Liver (tissue), 9 donors: ENCODE data around the gene AKNA. TPM values are rescaled to one million over a fixed set of nuclear protein-coding genes. Genes with fewer than 3 reads are reported as not detected.

Experiments
- DNase-seq: peaks from one replicate; pipeline ENCODE4 v3.0.0-alpha.2; 2017; ENCODE audit warnings: low spot score
- H3K27ac ChIP-seq, 2 donors: one replicate each; pipeline ENCODE4 v1.7.0; 2013; ENCODE audit warnings: inconsistent platforms in 2 of 2, low read length in 2 of 2, control low read depth in 1 of 2, low read depth in 1 of 2, mild to moderate bottlenecking in 1 of 2
- H3K27me3 ChIP-seq, 4 donors: one replicate each; pipeline versions ENCODE4 v1.6.1 to v1.7.0; 2013; ENCODE audit warnings: low read length in 3 of 4, inconsistent platforms in 1 of 4, mild to moderate bottlenecking in 1 of 4, moderate library complexity in 1 of 4; ENCODE audit not compliant: control insufficient read depth in 4 of 4, insufficient read depth in 4 of 4
- H3K36me3 ChIP-seq, 4 donors: one replicate each; pipeline versions ENCODE4 v1.6.1 to v1.7.0; 2013; ENCODE audit warnings: low read length in 3 of 4, mild to moderate bottlenecking in 3 of 4, low read depth in 1 of 4, moderate library complexity in 1 of 4; ENCODE audit not compliant: control insufficient read depth in 4 of 4, insufficient read depth in 3 of 4
- H3K4me1 ChIP-seq, 4 donors: one replicate each; pipeline versions ENCODE4 v1.6.1 to v1.7.0; 2013; ENCODE audit warnings: low read length in 3 of 4, mild to moderate bottlenecking in 3 of 4, moderate library complexity in 1 of 4; ENCODE audit not compliant: control insufficient read depth in 4 of 4, insufficient read depth in 4 of 4
- H3K4me3 ChIP-seq, 3 donors: one replicate each; pipeline versions ENCODE4 v1.6.1 to v1.7.0; 2013; ENCODE audit warnings: low read length in 3 of 3, control low read depth in 1 of 3, low read depth in 1 of 3, mild to moderate bottlenecking in 1 of 3
- H3K9ac ChIP-seq, 2 donors: one replicate each; pipeline ENCODE4 v1.7.0; 2013; ENCODE audit warnings: low read length in 2 of 2, mild to moderate bottlenecking in 2 of 2, moderate library complexity in 2 of 2, control low read depth in 1 of 2, low read depth in 1 of 2
- H3K9me3 ChIP-seq, 4 donors: one replicate each; pipeline versions ENCODE4 v1.6.1 to v1.7.0; 2013; ENCODE audit warnings: low read length in 3 of 4; ENCODE audit not compliant: control insufficient read depth in 4 of 4
- EGR1 ChIP-seq, 2 donors: IDR thresholded peaks; 2 replicates each; pipeline ENCODE4 v1.6.1; 2016 to 2018; ENCODE audit warnings: antibody characterized with exemption in 2 of 2, low read depth in 2 of 2
- FOXA1 ChIP-seq: IDR thresholded peaks from 2 replicates; pipeline ENCODE4 v1.6.1; 2016; ENCODE audit warnings: antibody characterized with exemption
- FOXA2 ChIP-seq: IDR thresholded peaks from 2 replicates; pipeline ENCODE4 v1.6.1; 2016; ENCODE audit warnings: antibody characterized with exemption
- GABPA ChIP-seq, 2 donors: IDR thresholded peaks in 1 of 2; conservative IDR thresholded peaks in 1 of 2; 2 replicates each; pipeline ENCODE4 v1.6.1; 2016; ENCODE audit warnings: antibody characterized with exemption in 2 of 2, mild to moderate bottlenecking in 1 of 2, moderate library complexity in 1 of 2
- HNF4A ChIP-seq, 2 donors: conservative IDR thresholded peaks; 2 replicates each; pipeline ENCODE4 v1.6.1; 2016; ENCODE audit warnings: antibody characterized with exemption in 2 of 2, mild to moderate bottlenecking in 2 of 2
- HNF4G ChIP-seq: IDR thresholded peaks from 2 replicates; pipeline ENCODE4 v1.6.1; 2016; ENCODE audit warnings: antibody characterized with exemption
- JUND ChIP-seq, 2 donors: IDR thresholded peaks; 2 replicates each; pipeline ENCODE4 v1.6.1; 2016; ENCODE audit warnings: antibody characterized with exemption in 2 of 2
- NR2F2 ChIP-seq: IDR thresholded peaks from 2 replicates; pipeline ENCODE4 v1.6.1; 2016; ENCODE audit warnings: antibody characterized with exemption
- RAD21 ChIP-seq, 2 donors: IDR thresholded peaks; 2 replicates each; pipeline ENCODE4 v1.6.1; 2016; ENCODE audit warnings: antibody characterized with exemption in 2 of 2, mild to moderate bottlenecking in 2 of 2
- RXRA ChIP-seq, 2 donors: IDR thresholded peaks; 2 replicates each; pipeline ENCODE4 v1.6.1; 2017 to 2018; ENCODE audit warnings: antibody characterized with exemption in 2 of 2, mild to moderate bottlenecking in 1 of 2
- SP1 ChIP-seq: IDR thresholded peaks from 2 replicates; pipeline ENCODE4 v1.6.1; 2018; ENCODE audit warnings: antibody characterized with exemption, mild to moderate bottlenecking
- TAF1 ChIP-seq: conservative IDR thresholded peaks from 2 replicates; pipeline ENCODE4 v1.6.1; 2016; ENCODE audit warnings: antibody characterized with exemption, mild to moderate bottlenecking
- YY1 ChIP-seq: IDR thresholded peaks from 2 replicates; pipeline ENCODE4 v1.6.1; 2016; ENCODE audit warnings: antibody characterized with exemption, mild to moderate bottlenecking
- WGBS: extraction: QIAGEN DNeasy Blood & Tissue Kit; methylation state at CpG from one replicate; pipeline ENCODE4 v1.1.7; 2013; 5-methylcytosine and 5-hydroxymethylcytosine counted together
- polyA plus RNA-seq, 2 donors: library from polyadenylated mRNA; stranded (reverse) in 1 of 2; unstranded in 1 of 2; fragments of 200-250 nt in 1 of 2; fragments of >200 nt in 1 of 2; fragmentation: Nextera tagmentation in 1 of 2; extraction: Ambion mirVana in 1 of 2; gene quantifications; one replicate each; pipeline versions ENCODE4 v1.2.1 to v1.2.3, GENCODE V29; 2013 to 2015
- total RNA-seq, 2 donors: library from RNA; depleted of rRNA; stranded (reverse); fragments of >200 nt; gene quantifications; one replicate each; pipeline ENCODE4 v1.2.3, GENCODE V29; 2014
- TF ChIP-seq, protein P1 (sequence below): IDR thresholded peaks from 2 replicates; pipeline ENCODE4 v1.6.1; 2016; ENCODE audit warnings: antibody characterized with exemption, mild to moderate bottlenecking
- TF ChIP-seq, protein P2 (sequence below): fragments of 150-350 bp; IDR thresholded peaks from 2 replicates; pipeline ENCODE4 v1.5.1; 2017; ENCODE audit warnings: improper control_type of control experiment, low read depth, low read length; ENCODE audit not compliant: missing input control
- TF ChIP-seq, protein P3 (sequence below): IDR thresholded peaks from 2 replicates; pipeline ENCODE4 v1.6.1; 2016; ENCODE audit warnings: antibody characterized with exemption
- TF ChIP-seq, protein P4 (sequence below): IDR thresholded peaks from 2 replicates; pipeline ENCODE4 v1.6.1; 2016; ENCODE audit warnings: antibody characterized with exemption
- TF ChIP-seq, protein P5 (sequence below): IDR thresholded peaks from 2 replicates; pipeline ENCODE4 v1.6.1; 2016; ENCODE audit warnings: antibody characterized with exemption
- donor health status: healthy.
- donor health status: healthy.
- donor health status: healthy.
- donor health status: healthy.
- donor health status: healthy.

AKNA gene
- total and polyA plus RNA-seq, 4 donors: 4.2 to 31.7 (median 6.9) TPM

DNA sequence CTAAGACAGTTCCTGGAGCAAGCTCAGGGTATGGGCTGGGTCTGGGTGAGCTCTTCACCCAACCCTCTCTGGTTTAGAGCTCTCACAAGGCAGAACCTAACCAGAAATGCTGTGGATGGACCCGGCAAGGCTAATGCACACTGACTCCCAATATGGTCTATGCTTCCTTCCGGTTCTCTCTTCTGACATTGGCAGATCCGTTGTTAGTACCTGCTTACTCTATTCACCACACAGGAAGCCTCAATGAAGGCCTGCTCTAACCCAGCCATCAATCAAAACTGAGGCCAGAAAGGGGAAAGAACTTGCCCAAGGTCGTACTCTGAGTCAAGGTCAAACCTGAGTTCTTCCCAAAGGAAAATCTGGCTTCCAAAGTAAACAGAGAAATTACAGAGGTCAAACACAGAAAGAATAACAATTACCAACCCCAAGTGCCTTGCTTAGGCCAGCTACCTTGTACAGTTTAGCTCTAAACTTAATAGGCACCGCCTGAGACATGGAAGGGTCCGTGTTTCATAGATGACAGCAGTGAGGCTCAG lies 46.0 kb upstream of the AKNA start:
- Histone ChIP-seq H3K36me3 (no peaks in the 10 kb centered on the region), H3K9ac (no peak overlapping the region), H3K27ac (no peak overlapping the region), H3K4me3 (no peak overlapping the region), H3K4me1 (no peaks in the 10 kb centered on the region), H3K27me3 (no peaks in the 10 kb centered on the region), H3K9me3 (no peaks in the 10 kb centered on the region)
- 68% methylated on average over 6 of the region's 6 CpGs for WGBS
- no peak for DNase-seq
- TF ChIP-seq NR2F2 (no peak), HNF4A (conservative IDR thresholded peaks at IDR 0.05) (no peak)

DNA sequence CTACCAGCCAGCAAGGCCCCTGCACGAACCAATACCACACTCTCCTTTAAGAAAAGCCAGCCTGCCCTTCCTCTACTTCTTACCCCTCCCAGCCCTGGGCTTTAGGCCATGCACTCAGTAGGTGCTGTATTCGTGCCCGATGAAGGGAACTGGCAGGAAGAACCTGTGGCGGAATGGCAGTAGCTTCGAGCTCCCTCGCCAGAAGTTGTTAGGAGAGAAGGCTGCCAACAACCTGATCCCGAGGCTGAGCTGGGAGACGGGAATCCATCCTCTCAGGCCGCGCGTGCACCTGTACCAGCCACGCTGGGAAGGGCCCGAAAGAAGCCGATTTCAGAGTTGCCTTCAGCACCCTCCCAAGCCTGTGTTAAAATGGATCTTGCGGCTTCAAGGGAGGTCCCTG lies 45.3 kb upstream of the AKNA start:
- Histone ChIP-seq H3K27me3 (no peaks in the 10 kb centered on the region), H3K36me3 (no peaks in the 10 kb centered on the region), H3K9ac (no peak overlapping the region), H3K9me3 (no peaks in the 10 kb centered on the region), H3K4me1 (no peaks in the 10 kb centered on the region), H3K4me3 (no peak overlapping the region), H3K27ac (no peak overlapping the region)
- TF ChIP-seq RAD21 (IDR thresholded peaks at IDR 0.05): no peak
- no peak for TF ChIP-seq GABPA (IDR thresholded peaks at IDR 0.05 in 1 of 2, conservative IDR thresholded peaks at IDR 0.05 in 1 of 2)
- TF ChIP-seq HNF4G: no peak
- TF ChIP-seq, protein P1, sequence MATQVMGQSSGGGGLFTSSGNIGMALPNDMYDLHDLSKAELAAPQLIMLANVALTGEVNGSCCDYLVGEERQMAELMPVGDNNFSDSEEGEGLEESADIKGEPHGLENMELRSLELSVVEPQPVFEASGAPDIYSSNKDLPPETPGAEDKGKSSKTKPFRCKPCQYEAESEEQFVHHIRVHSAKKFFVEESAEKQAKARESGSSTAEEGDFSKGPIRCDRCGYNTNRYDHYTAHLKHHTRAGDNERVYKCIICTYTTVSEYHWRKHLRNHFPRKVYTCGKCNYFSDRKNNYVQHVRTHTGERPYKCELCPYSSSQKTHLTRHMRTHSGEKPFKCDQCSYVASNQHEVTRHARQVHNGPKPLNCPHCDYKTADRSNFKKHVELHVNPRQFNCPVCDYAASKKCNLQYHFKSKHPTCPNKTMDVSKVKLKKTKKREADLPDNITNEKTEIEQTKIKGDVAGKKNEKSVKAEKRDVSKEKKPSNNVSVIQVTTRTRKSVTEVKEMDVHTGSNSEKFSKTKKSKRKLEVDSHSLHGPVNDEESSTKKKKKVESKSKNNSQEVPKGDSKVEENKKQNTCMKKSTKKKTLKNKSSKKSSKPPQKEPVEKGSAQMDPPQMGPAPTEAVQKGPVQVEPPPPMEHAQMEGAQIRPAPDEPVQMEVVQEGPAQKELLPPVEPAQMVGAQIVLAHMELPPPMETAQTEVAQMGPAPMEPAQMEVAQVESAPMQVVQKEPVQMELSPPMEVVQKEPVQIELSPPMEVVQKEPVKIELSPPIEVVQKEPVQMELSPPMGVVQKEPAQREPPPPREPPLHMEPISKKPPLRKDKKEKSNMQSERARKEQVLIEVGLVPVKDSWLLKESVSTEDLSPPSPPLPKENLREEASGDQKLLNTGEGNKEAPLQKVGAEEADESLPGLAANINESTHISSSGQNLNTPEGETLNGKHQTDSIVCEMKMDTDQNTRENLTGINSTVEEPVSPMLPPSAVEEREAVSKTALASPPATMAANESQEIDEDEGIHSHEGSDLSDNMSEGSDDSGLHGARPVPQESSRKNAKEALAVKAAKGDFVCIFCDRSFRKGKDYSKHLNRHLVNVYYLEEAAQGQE: no peak
- TF ChIP-seq EGR1 (IDR thresholded peaks at IDR 0.05; ENCODE audit: low read depth in 2 of 2): no peak
- TF ChIP-seq YY1: no peak
- no peak for TF ChIP-seq NR2F2
- TF ChIP-seq, protein P2, sequence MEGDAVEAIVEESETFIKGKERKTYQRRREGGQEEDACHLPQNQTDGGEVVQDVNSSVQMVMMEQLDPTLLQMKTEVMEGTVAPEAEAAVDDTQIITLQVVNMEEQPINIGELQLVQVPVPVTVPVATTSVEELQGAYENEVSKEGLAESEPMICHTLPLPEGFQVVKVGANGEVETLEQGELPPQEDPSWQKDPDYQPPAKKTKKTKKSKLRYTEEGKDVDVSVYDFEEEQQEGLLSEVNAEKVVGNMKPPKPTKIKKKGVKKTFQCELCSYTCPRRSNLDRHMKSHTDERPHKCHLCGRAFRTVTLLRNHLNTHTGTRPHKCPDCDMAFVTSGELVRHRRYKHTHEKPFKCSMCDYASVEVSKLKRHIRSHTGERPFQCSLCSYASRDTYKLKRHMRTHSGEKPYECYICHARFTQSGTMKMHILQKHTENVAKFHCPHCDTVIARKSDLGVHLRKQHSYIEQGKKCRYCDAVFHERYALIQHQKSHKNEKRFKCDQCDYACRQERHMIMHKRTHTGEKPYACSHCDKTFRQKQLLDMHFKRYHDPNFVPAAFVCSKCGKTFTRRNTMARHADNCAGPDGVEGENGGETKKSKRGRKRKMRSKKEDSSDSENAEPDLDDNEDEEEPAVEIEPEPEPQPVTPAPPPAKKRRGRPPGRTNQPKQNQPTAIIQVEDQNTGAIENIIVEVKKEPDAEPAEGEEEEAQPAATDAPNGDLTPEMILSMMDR: no peak
- no peak for TF ChIP-seq FOXA2
- no peak for TF ChIP-seq SP1
- no peak for TF ChIP-seq FOXA1
- TF ChIP-seq, protein P3, sequence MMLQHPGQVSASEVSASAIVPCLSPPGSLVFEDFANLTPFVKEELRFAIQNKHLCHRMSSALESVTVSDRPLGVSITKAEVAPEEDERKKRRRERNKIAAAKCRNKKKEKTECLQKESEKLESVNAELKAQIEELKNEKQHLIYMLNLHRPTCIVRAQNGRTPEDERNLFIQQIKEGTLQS: no peak
- TF ChIP-seq JUND (IDR thresholded peaks at IDR 0.05): no peak
- no peak for TF ChIP-seq HNF4A (conservative IDR thresholded peaks at IDR 0.05)
- TF ChIP-seq, protein P4, sequence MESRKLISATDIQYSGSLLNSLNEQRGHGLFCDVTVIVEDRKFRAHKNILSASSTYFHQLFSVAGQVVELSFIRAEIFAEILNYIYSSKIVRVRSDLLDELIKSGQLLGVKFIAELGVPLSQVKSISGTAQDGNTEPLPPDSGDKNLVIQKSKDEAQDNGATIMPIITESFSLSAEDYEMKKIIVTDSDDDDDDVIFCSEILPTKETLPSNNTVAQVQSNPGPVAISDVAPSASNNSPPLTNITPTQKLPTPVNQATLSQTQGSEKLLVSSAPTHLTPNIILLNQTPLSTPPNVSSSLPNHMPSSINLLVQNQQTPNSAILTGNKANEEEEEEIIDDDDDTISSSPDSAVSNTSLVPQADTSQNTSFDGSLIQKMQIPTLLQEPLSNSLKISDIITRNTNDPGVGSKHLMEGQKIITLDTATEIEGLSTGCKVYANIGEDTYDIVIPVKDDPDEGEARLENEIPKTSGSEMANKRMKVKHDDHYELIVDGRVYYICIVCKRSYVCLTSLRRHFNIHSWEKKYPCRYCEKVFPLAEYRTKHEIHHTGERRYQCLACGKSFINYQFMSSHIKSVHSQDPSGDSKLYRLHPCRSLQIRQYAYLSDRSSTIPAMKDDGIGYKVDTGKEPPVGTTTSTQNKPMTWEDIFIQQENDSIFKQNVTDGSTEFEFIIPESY: no peak
- TF ChIP-seq TAF1: no peak
- TF ChIP-seq RXRA (IDR thresholded peaks at IDR 0.05): no peak
- TF ChIP-seq, protein P5, sequence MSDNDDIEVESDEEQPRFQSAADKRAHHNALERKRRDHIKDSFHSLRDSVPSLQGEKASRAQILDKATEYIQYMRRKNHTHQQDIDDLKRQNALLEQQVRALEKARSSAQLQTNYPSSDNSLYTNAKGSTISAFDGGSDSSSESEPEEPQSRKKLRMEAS: no peak
- 96% methylated on average over 15 of the region's 15 CpGs for WGBS
- DNase-seq: no peak
